ENCODE results near the gene SNX17.

GRCh38 chr2:27422958-27423357, 52.5 kb downstream of the SNX17 start:
- no peak for TF ChIP-seq CTCF (conservative IDR thresholded peaks at IDR 0.05 in 1 of 2, IDR thresholded peaks at IDR 0.05 in 1 of 2; ENCODE audit: extremely low read depth in 1 of 2, insufficient read depth in 1 of 2, low read depth in 1 of 2, low read length in 2 of 2)
- TF ChIP-seq EZH2 (IDR thresholded peaks at IDR 0.05; ENCODE audit: borderline replicate concordance, low read length) = no peak

All from mammary epithelial cell (primary cell).